ENCODE data around the gene FAM72D. TPM values are rescaled to one million over a fixed set of nuclear protein-coding genes. Genes with fewer than 3 reads are reported as not detected.
"Not testable (repeated sequence)": the region's sequence is repeated elsewhere in the genome, so short reads cannot be mapped to it uniquely, and the experiment has no call there.

Gene FAM72D
- total and polyA plus RNA-seq, 2 experiments from 2014 or later = 0.94 to 6.4 TPM

DNA sequence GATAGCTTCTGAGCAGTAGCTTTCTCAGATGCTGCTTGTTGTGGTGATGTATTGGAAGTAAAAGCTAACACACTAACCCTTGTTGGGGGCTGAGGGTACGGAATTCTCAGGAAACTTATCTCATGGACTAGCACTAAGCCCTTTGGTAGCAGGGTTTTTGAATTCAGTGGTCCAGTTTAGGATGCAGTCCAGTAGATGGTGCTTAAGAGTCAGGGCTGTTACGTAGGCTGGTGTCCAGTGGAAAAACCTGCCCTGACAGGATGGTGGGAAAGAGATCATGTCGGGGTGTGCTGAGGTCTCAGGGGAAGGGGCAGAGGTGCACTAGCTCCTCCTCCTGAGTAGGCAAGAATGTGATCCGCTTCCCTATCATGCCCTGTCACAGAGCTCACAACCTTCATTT lies 59.6 kb downstream of the FAM72D start:
- not testable (repeated sequence) for H3K4me3 ChIP-seq; H3K4me1 ChIP-seq (ENCODE audit: low read depth); H3K9me3 ChIP-seq (ENCODE audit: low read depth); DNase-seq (ENCODE audit: low read depth in 1 of 2, low spot score in 1 of 2); H3K36me3 ChIP-seq; H3K27ac ChIP-seq; H3K27me3 ChIP-seq

DNA sequence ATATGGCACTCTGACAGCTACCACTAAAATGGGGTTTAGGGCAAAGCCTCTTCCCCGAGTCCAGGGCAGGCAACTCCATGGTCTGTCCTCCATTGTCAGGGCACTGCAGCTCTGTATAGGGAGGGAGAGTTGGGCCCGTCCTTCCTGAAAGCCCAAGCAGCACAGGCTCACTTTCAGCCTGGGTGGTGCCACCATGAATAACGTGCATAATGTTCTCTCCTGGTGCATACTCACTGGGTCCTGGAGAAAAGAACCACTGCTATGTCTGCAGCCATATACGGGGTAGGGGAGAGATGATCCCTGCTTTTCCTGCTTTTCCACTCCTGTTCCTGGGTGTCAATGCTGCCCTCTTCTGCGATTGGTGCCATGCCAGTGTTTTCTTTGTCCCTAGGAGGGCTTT lies 60.1 kb downstream of the FAM72D start:
- not testable (repeated sequence) for H3K36me3 ChIP-seq; H3K27ac ChIP-seq; H3K27me3 ChIP-seq; H3K4me1 ChIP-seq (ENCODE audit: low read depth); H3K4me3 ChIP-seq; H3K9me3 ChIP-seq (ENCODE audit: low read depth)
- peak; percentile 0 to 1 for DNase-seq (ENCODE audit: low read depth in 1 of 2, low spot score in 1 of 2)

GRCh38 chr1:145156891-145157610 lies 61.3 kb downstream of the FAM72D start:
- DNase-seq (ENCODE audit: low read depth in 1 of 2, low spot score in 1 of 2) = peak; percentile 20 to 69
- H3K36me3 ChIP-seq; H3K4me1 ChIP-seq (ENCODE audit: low read depth); H3K27ac ChIP-seq; H3K27me3 ChIP-seq; H3K9me3 ChIP-seq (ENCODE audit: low read depth): not testable (repeated sequence)
- H3K4me3 ChIP-seq = peak overlapping the region; percentile 19

- not testable (repeated sequence) for H3K9me3 ChIP-seq (ENCODE audit: low read depth); H3K27ac ChIP-seq; H3K4me1 ChIP-seq (ENCODE audit: low read depth); H3K27me3 ChIP-seq; H3K4me3 ChIP-seq; DNase-seq (ENCODE audit: low read depth in 1 of 2, low spot score in 1 of 2); H3K36me3 ChIP-seq
Measured at GRCh38 chr1:145157715-145158114, 61.9 kb downstream of the FAM72D start.

DNA sequence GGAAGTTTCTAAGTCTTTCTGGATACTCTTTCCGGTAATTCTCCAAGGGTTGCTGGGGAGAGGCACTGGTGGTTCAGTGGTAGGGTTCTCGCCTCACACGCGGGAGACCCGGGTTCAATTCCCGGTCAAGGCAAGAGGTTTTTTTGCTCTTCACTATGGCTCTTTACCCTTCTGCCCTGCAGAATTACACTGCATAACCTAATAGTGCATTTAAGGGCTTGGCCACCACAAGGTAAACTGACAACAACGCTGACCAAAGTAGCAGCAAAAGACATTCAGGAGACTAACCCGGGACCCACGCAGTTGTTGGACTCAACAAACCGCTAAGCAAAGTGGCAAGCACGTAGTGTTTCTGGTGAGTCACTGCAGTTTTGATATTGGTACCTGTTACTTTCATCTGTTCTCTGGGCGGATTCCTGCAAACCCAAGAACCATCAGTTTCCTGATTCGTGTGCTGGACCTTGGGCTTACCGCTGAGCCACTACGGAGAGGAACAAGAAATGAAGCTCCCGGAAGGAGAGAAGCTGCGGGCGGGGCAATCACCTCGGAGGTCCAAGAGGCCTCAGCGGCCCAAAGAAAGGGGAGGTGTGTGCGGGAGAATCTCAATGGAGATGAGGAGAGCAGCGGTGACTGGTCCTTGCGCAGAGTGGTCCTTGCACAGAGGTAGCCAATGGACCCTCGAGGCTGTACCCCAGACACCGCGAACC lies 65.4 kb downstream of the FAM72D start:
- H3K4me3 ChIP-seq; H3K4me1 ChIP-seq (ENCODE audit: low read depth); DNase-seq (ENCODE audit: low read depth in 1 of 2, low spot score in 1 of 2); H3K9me3 ChIP-seq (ENCODE audit: low read depth); H3K27me3 ChIP-seq; H3K27ac ChIP-seq; H3K36me3 ChIP-seq: not testable (repeated sequence)

Other genes starting within 250 kb of the FAM72D start
- gene SRGAP2B, start 646 bp upstream of the FAM72D start, total RNA-seq = 16.2 and 20.1 TPM in 2 replicates
- 8.9 and 11.2 TPM in 2 replicates for gene SRGAP2B, start 646 bp upstream of the FAM72D start, polyA plus RNA-seq
- gene PPIAL4D, start 146.2 kb downstream of the FAM72D start, total RNA-seq = not detected in 2 replicates
- not detected in 2 replicates for gene PPIAL4D, start 146.2 kb downstream of the FAM72D start, polyA plus RNA-seq